Cortex of kidney (tissue), 1 donor: Measurements from ENCODE around the gene PTPN2.
"Not testable (repeated sequence)": the region's sequence is repeated elsewhere in the genome, so short reads cannot be mapped to it uniquely, and the experiment has no call there.

Experiments used
- DNase-seq: peaks from one replicate; lab custom pipeline; 2025; lab: John Stamatoyannopoulos, UW

The PTPN2 gene

GRCh38 chr18:12772111-12772510, 111.9 kb downstream of the PTPN2 start:
- DNase-seq = no peak

GRCh38 chr18:12770469-12771219, 113.4 kb downstream of the PTPN2 start:
- no peak for DNase-seq

- DNase-seq = no peak
These were observed 114.2 kb downstream of the PTPN2 start for GRCh38 chr18:12769644-12770440.

GRCh38 chr18:12769136-12769535, 114.9 kb downstream of the PTPN2 start:
- no peak for DNase-seq

GRCh38 chr18:12768625-12769024, 115.4 kb downstream of the PTPN2 start:
- no peak for DNase-seq

- no peak for DNase-seq
These were observed 116.4 kb downstream of the PTPN2 start for GRCh38 chr18:12767580-12768155.

GRCh38 chr18:12766986-12767433, 117.0 kb downstream of the PTPN2 start:
- no peak for DNase-seq

GRCh38 chr18:12765586-12765985, 118.5 kb downstream of the PTPN2 start:
- DNase-seq = no peak

GRCh38 chr18:12765126-12765525, 118.9 kb downstream of the PTPN2 start:
- no peak for DNase-seq

- DNase-seq = not testable (repeated sequence)
These were observed 125.5 kb downstream of the PTPN2 start for GRCh38 chr18:12758566-12758965.

GRCh38 chr18:12756619-12757239, 127.3 kb downstream of the PTPN2 start:
- DNase-seq = not testable (repeated sequence)

- DNase-seq = not testable (repeated sequence)
These were observed 128.4 kb downstream of the PTPN2 start for GRCh38 chr18:12755606-12756005.

GRCh38 chr18:12754511-12754910, 129.5 kb downstream of the PTPN2 start:
- DNase-seq = no peak

- DNase-seq = no peak
These were observed 132.1 kb downstream of the PTPN2 start for GRCh38 chr18:12751891-12752290.

GRCh38 chr18:12751503-12751884, 132.5 kb downstream of the PTPN2 start:
- DNase-seq = no peak

- DNase-seq = no peak
These were observed 133.1 kb downstream of the PTPN2 start for GRCh38 chr18:12750715-12751502.

- DNase-seq = no peak
These were observed 133.8 kb downstream of the PTPN2 start for GRCh38 chr18:12750076-12750714.

GRCh38 chr18:12749121-12749520, 134.9 kb downstream of the PTPN2 start:
- no peak for DNase-seq

GRCh38 chr18:12748671-12749070, 135.4 kb downstream of the PTPN2 start:
- no peak for DNase-seq

GRCh38 chr18:12747530-12748315, 136.3 kb downstream of the PTPN2 start:
- DNase-seq = no peak
